ENCODE data around the gene IFNAR1.

DNA sequence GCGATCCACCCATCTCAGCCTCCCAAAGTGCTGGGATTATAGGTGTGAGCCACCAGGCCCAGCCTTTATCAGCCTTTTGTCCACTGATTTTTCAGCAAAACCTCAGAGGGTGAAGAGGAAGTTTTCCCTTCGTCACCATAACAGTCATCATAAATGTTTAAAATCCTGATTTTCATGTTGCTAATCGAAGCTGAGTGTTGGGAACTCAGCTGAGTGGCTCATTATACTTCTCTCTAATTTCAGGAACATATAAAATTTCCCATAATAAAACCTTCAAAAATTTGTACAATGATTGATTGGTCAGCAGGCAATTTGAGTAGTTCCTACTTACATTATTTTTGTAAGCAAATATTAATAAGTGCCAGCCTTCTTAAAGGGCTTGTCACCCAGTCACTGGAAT lies 46.6 kb downstream of the IFNAR1 start:
- TF ChIP-seq, protein P1, sequence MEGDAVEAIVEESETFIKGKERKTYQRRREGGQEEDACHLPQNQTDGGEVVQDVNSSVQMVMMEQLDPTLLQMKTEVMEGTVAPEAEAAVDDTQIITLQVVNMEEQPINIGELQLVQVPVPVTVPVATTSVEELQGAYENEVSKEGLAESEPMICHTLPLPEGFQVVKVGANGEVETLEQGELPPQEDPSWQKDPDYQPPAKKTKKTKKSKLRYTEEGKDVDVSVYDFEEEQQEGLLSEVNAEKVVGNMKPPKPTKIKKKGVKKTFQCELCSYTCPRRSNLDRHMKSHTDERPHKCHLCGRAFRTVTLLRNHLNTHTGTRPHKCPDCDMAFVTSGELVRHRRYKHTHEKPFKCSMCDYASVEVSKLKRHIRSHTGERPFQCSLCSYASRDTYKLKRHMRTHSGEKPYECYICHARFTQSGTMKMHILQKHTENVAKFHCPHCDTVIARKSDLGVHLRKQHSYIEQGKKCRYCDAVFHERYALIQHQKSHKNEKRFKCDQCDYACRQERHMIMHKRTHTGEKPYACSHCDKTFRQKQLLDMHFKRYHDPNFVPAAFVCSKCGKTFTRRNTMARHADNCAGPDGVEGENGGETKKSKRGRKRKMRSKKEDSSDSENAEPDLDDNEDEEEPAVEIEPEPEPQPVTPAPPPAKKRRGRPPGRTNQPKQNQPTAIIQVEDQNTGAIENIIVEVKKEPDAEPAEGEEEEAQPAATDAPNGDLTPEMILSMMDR (IDR thresholded peaks at IDR 0.05; ENCODE audit: insufficient read depth, low read length): no peak
- no peak for TF ChIP-seq GABPA (IDR thresholded peaks at IDR 0.05; ENCODE audit: low read depth)
- no peak for TF ChIP-seq POLR2AphosphoS5 (IDR thresholded peaks at IDR 0.05; ENCODE audit: low read depth)

All from HL-60 (cell line).